ENCODE data around the gene MAX. TPM values are rescaled to one million over a fixed set of nuclear protein-coding genes. Genes with fewer than 3 reads are reported as not detected.

MAX gene
- total RNA-seq, 1 experiment from 2014 or later: 21.3 TPM

- Histone ChIP-seq H3K4me1 (replicated peaks) (no peaks in the 10 kb centered on the region), H3K36me3 (no peaks in the 10 kb centered on the region), H3K27me3 (replicated peaks) (no peaks in the 10 kb centered on the region), H3K27ac (no peak overlapping the region), H3K4me3 (no peak overlapping the region), H3K9me3 (replicated peaks) (no peaks in the 10 kb centered on the region)
- no peak for DNase-seq (ENCODE audit: low read depth in 1 of 2, low spot score in 2 of 2)
Measured at GRCh38 chr14:65117769-65118745, 15.7 kb upstream of the MAX start.

GRCh38 chr14:65115615-65116014, 13.3 kb upstream of the MAX start:
- DNase-seq (ENCODE audit: low read depth in 1 of 2, low spot score in 2 of 2): no peak
- no peaks in the 10 kb centered on the region for H3K9me3 ChIP-seq (replicated peaks)
- H3K4me3 ChIP-seq: no peak overlapping the region
- H3K4me1 ChIP-seq (replicated peaks): no peaks in the 10 kb centered on the region
- H3K36me3 ChIP-seq: no peaks in the 10 kb centered on the region
- no peaks in the 10 kb centered on the region for H3K27me3 ChIP-seq (replicated peaks)
- H3K27ac ChIP-seq: no peak overlapping the region

GRCh38 chr14:65110525-65110924, 8.2 kb upstream of the MAX start:
- Histone ChIP-seq H3K27ac (no peak overlapping the region), H3K4me1 (replicated peaks) (no peaks in the 10 kb centered on the region), H3K4me3 (no peak overlapping the region), H3K36me3 (no peaks in the 10 kb centered on the region), H3K9me3 (replicated peaks) (no peaks in the 10 kb centered on the region), H3K27me3 (replicated peaks) (no peaks in the 10 kb centered on the region)
- no peak for DNase-seq (ENCODE audit: low read depth in 1 of 2, low spot score in 2 of 2)

GRCh38 chr14:65109357-65109756, 7.0 kb upstream of the MAX start:
- H3K36me3 ChIP-seq: no peaks in the 10 kb centered on the region
- H3K9me3 ChIP-seq (replicated peaks): no peaks in the 10 kb centered on the region
- no peak overlapping the region for H3K27ac ChIP-seq
- H3K4me3 ChIP-seq: no peak overlapping the region
- no peaks in the 10 kb centered on the region for H3K4me1 ChIP-seq (replicated peaks)
- no peak for DNase-seq (ENCODE audit: low read depth in 1 of 2, low spot score in 2 of 2)
- no peaks in the 10 kb centered on the region for H3K27me3 ChIP-seq (replicated peaks)

GRCh38 chr14:65107200-65107599, 4.9 kb upstream of the MAX start:
- no peaks in the 10 kb centered on the region for H3K9me3 ChIP-seq (replicated peaks)
- no peak for DNase-seq (ENCODE audit: low read depth in 1 of 2, low spot score in 2 of 2)
- no peak overlapping the region for H3K27ac ChIP-seq
- no peaks in the 10 kb centered on the region for H3K36me3 ChIP-seq
- no peak overlapping the region for H3K4me3 ChIP-seq
- H3K4me1 ChIP-seq (replicated peaks): 0 out of 2 replicates have a peak, but pooled peaks cover 5% of the 10 kb centered on the region
- H3K27me3 ChIP-seq (replicated peaks): no peaks in the 10 kb centered on the region

GRCh38 chr14:65106736-65107135, 4.4 kb upstream of the MAX start:
- Histone ChIP-seq H3K4me1 (replicated peaks) (0 out of 2 replicates have a peak, but pooled peaks cover 5% of the 10 kb centered on the region), H3K27ac (no peak overlapping the region), H3K36me3 (peaks cover 4% of the 10 kb centered on the region; the same call in 1 of the 2 replicates), H3K4me3 (no peak overlapping the region), H3K27me3 (replicated peaks) (no peaks in the 10 kb centered on the region), H3K9me3 (replicated peaks) (no peaks in the 10 kb centered on the region; the same call in 1 of the 2 replicates)
- DNase-seq (ENCODE audit: low read depth in 1 of 2, low spot score in 2 of 2): no peak

GRCh38 chr14:65106316-65106715, 4.0 kb upstream of the MAX start:
- no peak for DNase-seq (ENCODE audit: low read depth in 1 of 2, low spot score in 2 of 2)
- Histone ChIP-seq H3K36me3 (peaks cover 4% of the 10 kb centered on the region; the same call in 1 of the 2 replicates), H3K27ac (no peak overlapping the region)

GRCh38 chr14:65104791-65105190, 2.5 kb upstream of the MAX start:
- no peak for DNase-seq (ENCODE audit: low read depth in 1 of 2, low spot score in 2 of 2)
- no peak overlapping the region for H3K4me3 ChIP-seq
- no peaks in the 10 kb centered on the region; the same call in 1 of the 2 replicates for H3K9me3 ChIP-seq (replicated peaks)
- H3K36me3 ChIP-seq: peaks cover 14% of the 10 kb centered on the region
- H3K27me3 ChIP-seq (replicated peaks): no peaks in the 10 kb centered on the region
- H3K4me1 ChIP-seq (replicated peaks): peaks cover 9% of the 10 kb centered on the region; the same call in 1 of the 2 replicates
- no peak overlapping the region for H3K27ac ChIP-seq

More at GRCh38 chr14:65106316-65106715, 4.0 kb upstream of the MAX start:
- no peaks in the 10 kb centered on the region for H3K27me3 ChIP-seq (replicated peaks)
- H3K4me1 ChIP-seq (replicated peaks): 0 out of 2 replicates have a peak, but pooled peaks cover 5% of the 10 kb centered on the region
- no peaks in the 10 kb centered on the region; the same call in 1 of the 2 replicates for H3K9me3 ChIP-seq (replicated peaks)
- H3K4me3 ChIP-seq: no peak overlapping the region

GRCh38 chr14:65103150-65103760, 938 bp upstream of the MAX start:
- H3K36me3 ChIP-seq: peaks cover 18% of the 10 kb centered on the region
- DNase-seq (ENCODE audit: low read depth in 1 of 2, low spot score in 2 of 2): peak in 1 of 2 experiments; percentile 10
- H3K27ac ChIP-seq: no peak overlapping the region
- peaks cover 9% of the 10 kb centered on the region; the same call in 1 of the 2 replicates for H3K4me1 ChIP-seq (replicated peaks)
- no peaks in the 10 kb centered on the region; the same call in 1 of the 2 replicates for H3K9me3 ChIP-seq (replicated peaks)
- H3K27me3 ChIP-seq (replicated peaks): no peaks in the 10 kb centered on the region
- peak overlapping the region; percentile 90 for H3K4me3 ChIP-seq

GRCh38 chr14:65101631-65102440, 481 bp downstream of the MAX start:
- Histone ChIP-seq H3K4me3 (peak overlapping the region; percentile 90), H3K27me3 (replicated peaks) (no peaks in the 10 kb centered on the region), H3K4me1 (replicated peaks) (peaks cover 14% of the 10 kb centered on the region), H3K36me3 (peaks cover 31% of the 10 kb centered on the region), H3K9me3 (replicated peaks) (no peaks in the 10 kb centered on the region; the same call in 1 of the 2 replicates), H3K27ac (peak overlapping the region; percentile 58)
- DNase-seq (ENCODE audit: low read depth in 1 of 2, low spot score in 2 of 2): peak in 1 of 2 experiments; percentile 21

GRCh38 chr14:65100922-65101541, 1.3 kb downstream of the MAX start:
- peaks cover 31% of the 10 kb centered on the region for H3K36me3 ChIP-seq
- peaks cover 22% of the 10 kb centered on the region for H3K4me1 ChIP-seq (replicated peaks)
- no peaks in the 10 kb centered on the region for H3K27me3 ChIP-seq (replicated peaks)
- H3K27ac ChIP-seq: no peak overlapping the region
- no peak for DNase-seq (ENCODE audit: low read depth in 1 of 2, low spot score in 2 of 2)
- H3K4me3 ChIP-seq: peak overlapping the region; percentile 90
- H3K9me3 ChIP-seq (replicated peaks): no peaks in the 10 kb centered on the region; the same call in 1 of the 2 replicates

GRCh38 chr14:65098586-65098985, 3.7 kb downstream of the MAX start:
- Histone ChIP-seq H3K36me3 (peaks cover 52% of the 10 kb centered on the region), H3K4me1 (replicated peaks) (peaks cover 28% of the 10 kb centered on the region), H3K4me3 (no peak overlapping the region), H3K27me3 (replicated peaks) (no peaks in the 10 kb centered on the region), H3K9me3 (replicated peaks) (no peaks in the 10 kb centered on the region; the same call in 1 of the 2 replicates), H3K27ac (no peak overlapping the region)
- no peak for DNase-seq (ENCODE audit: low read depth in 1 of 2, low spot score in 2 of 2)
